Naive thymus-derived CD4-positive, alpha-beta T cell (primary cell): ENCODE results near the gene ZNF433. TPM values are rescaled to one million over a fixed set of nuclear protein-coding genes. Genes with fewer than 3 reads are reported as not detected.
"Not testable (repeated sequence)": the region's sequence is repeated elsewhere in the genome, so short reads cannot be mapped to it uniquely, and the experiment has no call there.

Experiments
- ATAC-seq: fragments of 150-1000 bp; cut with Tn5 transposase; 2 replicates; pipeline ENCODE4 v1.10.0; 2021; ENCODE audit warnings: mild to moderate bottlenecking, moderate library complexity
- CTCF ChIA-PET: fragments of 350-600 bp; sonication (Branson Sonifier 250); formaldehyde crosslinking; loops from one replicate; lab custom pipeline; 2021; ENCODE audit warnings: antibody characterized with exemption; lab: Charles Lee
- POLR2A ChIA-PET: fragments of 350-600 bp; sonication (Branson Sonifier 250); formaldehyde crosslinking; loops from one replicate; lab custom pipeline; 2021; ENCODE audit warnings: antibody characterized with exemption, inconsistent platforms; lab: Charles Lee
- DNase-seq, 9 donors: peaks; one replicate each; pipeline versions ENCODE4 v3.0.0 to v3.0.0-alpha.2; 2020 to 2022; ENCODE audit warnings: mixed read lengths in 1 of 9
- H3K27ac ChIP-seq: one replicate; pipeline ENCODE4 v1.7.0; 2013; ENCODE audit warnings: mild to moderate bottlenecking, low read depth, low read length, moderate library complexity
- H3K27me3 ChIP-seq, 2 donors: one replicate each; pipeline ENCODE4 v1.7.0; 2013; ENCODE audit warnings: low read length in 2 of 2, mild to moderate bottlenecking in 2 of 2, moderate library complexity in 2 of 2; ENCODE audit not compliant: control insufficient read depth in 2 of 2, insufficient read depth in 2 of 2
- H3K36me3 ChIP-seq, 3 experiments: 1 replicate in 2 of 3; 2 replicates in 1 of 3; pipeline ENCODE4 v1.7.0; 2013; ENCODE audit warnings: low read length in 3 of 3, mild to moderate bottlenecking in 3 of 3, moderate library complexity in 1 of 3; ENCODE audit not compliant: insufficient read depth in 3 of 3, control insufficient read depth in 2 of 3
- H3K4me1 ChIP-seq, 2 donors: one replicate each; pipeline ENCODE4 v1.7.0; 2013; ENCODE audit warnings: low read length in 2 of 2, mild to moderate bottlenecking in 2 of 2, moderate library complexity in 1 of 2; ENCODE audit not compliant: control insufficient read depth in 2 of 2, insufficient read depth in 2 of 2
- H3K4me3 ChIP-seq: 2 replicates; pipeline ENCODE4 v1.7.0; 2013; ENCODE audit warnings: mild to moderate bottlenecking, low read length
- H3K9me3 ChIP-seq, 3 experiments: 1 replicate in 2 of 3; 2 replicates in 1 of 3; pipeline ENCODE4 v1.7.0; 2013; ENCODE audit warnings: low read length in 3 of 3; ENCODE audit not compliant: control insufficient read depth in 2 of 3
- H3K27ac Mint-ChIP-seq, 9 donors: one replicate each; pipeline ENCODE4 v1.8.0; 2020 to 2022; ENCODE audit warnings: mixed read lengths in 9 of 9, mild to moderate bottlenecking in 8 of 9, moderate library complexity in 5 of 9, inconsistent platforms in 2 of 9
- H3K27me3 Mint-ChIP-seq, 5 donors: one replicate each; pipeline ENCODE4 v1.8.0; 2021 to 2022; ENCODE audit warnings: mixed read lengths in 5 of 5, mild to moderate bottlenecking in 1 of 5
- H3K36me3 Mint-ChIP-seq, 5 donors: one replicate each; pipeline ENCODE4 v1.8.0; 2020 to 2022; ENCODE audit warnings: mixed read lengths in 5 of 5, mild to moderate bottlenecking in 3 of 5, inconsistent platforms in 1 of 5
- H3K4me1 Mint-ChIP-seq, 7 donors: one replicate each; pipeline ENCODE4 v1.8.0; 2020 to 2022; ENCODE audit warnings: mixed read lengths in 7 of 7, mild to moderate bottlenecking in 3 of 7, inconsistent platforms in 1 of 7
- H3K4me3 Mint-ChIP-seq, 10 donors: one replicate each; pipeline ENCODE4 v1.8.0; 2020 to 2022; ENCODE audit warnings: mild to moderate bottlenecking in 10 of 10, mixed read lengths in 10 of 10, moderate library complexity in 6 of 10, inconsistent platforms in 2 of 10
- H3K9me3 Mint-ChIP-seq, 11 donors: one replicate each; pipeline ENCODE4 v1.8.0; 2020 to 2022; ENCODE audit warnings: mixed read lengths in 11 of 11, mild to moderate bottlenecking in 4 of 11, inconsistent platforms in 1 of 11, moderate library complexity in 1 of 11
- intact Hi-C, 2 donors: fragments of 100-400 bp; cut with micrococcal nuclease; formaldehyde crosslinking; loops; one replicate each; pipeline ENCODE4 v1.15.1; 2023
- polyA plus RNA-seq, 2 donors: library from polyadenylated mRNA; unstranded; fragments of 300-500 nt; fragmentation: Illumina TruSeq; gene quantifications; one replicate each; pipeline ENCODE4 v1.2.3, GENCODE V29; 2021
- total RNA-seq, 6 experiments: library from RNA in 5 of 6; stranded (reverse) in 5 of 6; gene quantifications; 1 replicate in 5 of 6; 2 replicates in 1 of 6; pipeline ENCODE4 v1.2.3 and lab custom pipeline; 2021 to 2026

ZNF433 gene
- total and polyA plus RNA-seq, 7 experiments from 2014 or later = 0.10 to 5.8 (median 1.3) TPM

GRCh38 chr19:12000152-12000981 is 35.1 kb downstream of the ZNF433 start:
- peaks cover 0 to 4% (median 0%) of the 10 kb centered on the region in 3 experiments for H3K36me3 ChIP-seq
- ATAC-seq = no peak
- no peak overlapping the region for H3K27ac ChIP-seq
- H3K9me3 Mint-ChIP-seq = peaks cover 0 to 11% (median 0%) of the 10 kb centered on the region in 11 donors
- peak overlapping the region in 1 of 10 donors; percentile 44 for H3K4me3 Mint-ChIP-seq
- intact Hi-C loops = no loop called here
- CTCF ChIA-PET = no interaction called here
- no peaks in the 10 kb centered on the region for H3K9me3 ChIP-seq
- H3K27me3 Mint-ChIP-seq = no peaks in the 10 kb centered on the region
- H3K4me1 Mint-ChIP-seq = peaks cover 12 to 29% (median 23%) of the 10 kb centered on the region in 7 donors
- DNase-seq = no peak
- H3K4me1 ChIP-seq = no peaks in the 10 kb centered on the region
- H3K27me3 ChIP-seq = no peaks in the 10 kb centered on the region
- H3K36me3 Mint-ChIP-seq = peaks cover 5 to 54% (median 32%) of the 10 kb centered on the region in 5 donors
- POLR2A ChIA-PET = no interaction called here
- no peak overlapping the region for H3K4me3 ChIP-seq
- peak overlapping the region in 3 of 9 donors; percentile 4 to 63 (median 25) for H3K27ac Mint-ChIP-seq

DNA sequence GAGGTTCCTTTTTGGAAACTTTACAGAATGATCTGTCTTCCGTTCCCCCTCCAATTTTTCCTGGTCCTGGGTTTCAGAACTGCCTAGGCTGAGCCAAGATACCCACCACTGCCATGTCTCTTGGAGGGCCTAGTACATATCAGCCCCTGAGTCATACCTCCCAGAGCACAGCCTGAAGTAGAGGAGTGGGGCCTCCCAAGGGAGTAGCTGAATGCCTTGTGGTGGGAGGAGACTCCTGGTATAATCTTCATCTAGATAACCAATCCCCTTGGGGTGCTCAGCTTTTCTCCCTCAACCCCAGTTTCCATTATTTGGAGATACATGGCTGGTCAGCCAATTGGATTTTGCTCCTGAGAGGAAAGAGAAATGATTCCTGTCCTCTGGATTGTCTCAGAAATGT is 40.3 kb downstream of the ZNF433 start:
- no peaks in the 10 kb centered on the region for H3K27me3 Mint-ChIP-seq
- ChIA-PET POLR2A (no interaction called here), CTCF (interaction anchor here (1.0 kb wide), 1 partner anchor 146 kb away, joined by 4 read pairs; no protein-coding TSS in a partner anchor)
- Histone ChIP-seq H3K27me3 (no peaks in the 10 kb centered on the region), H3K4me1 (no peaks in the 10 kb centered on the region), H3K27ac (no peak overlapping the region), H3K9me3 (no peaks in the 10 kb centered on the region), H3K36me3 (no peaks in the 10 kb centered on the region), H3K4me3 (no peak overlapping the region)
- peaks cover 0 to 16% (median 0%) of the 10 kb centered on the region in 11 donors for H3K9me3 Mint-ChIP-seq
- no peak overlapping the region for H3K4me3 Mint-ChIP-seq
- no peak for ATAC-seq
- no peak for DNase-seq
- peaks cover 5 to 55% (median 28%) of the 10 kb centered on the region in 5 donors for H3K36me3 Mint-ChIP-seq
- intact Hi-C loops = no loop called here
- H3K4me1 Mint-ChIP-seq = peaks cover 20 to 59% (median 51%) of the 10 kb centered on the region in 7 donors
- H3K27ac Mint-ChIP-seq = no peak overlapping the region

GRCh38 chr19:11991921-11992320 is 43.6 kb downstream of the ZNF433 start:
- H3K36me3 ChIP-seq, H3K9me3 Mint-ChIP-seq, H3K4me3 ChIP-seq, H3K27ac Mint-ChIP-seq, intact Hi-C loops, H3K9me3 ChIP-seq, ATAC-seq, DNase-seq, H3K4me3 Mint-ChIP-seq, H3K4me1 ChIP-seq, H3K27me3 ChIP-seq, H3K27ac ChIP-seq, H3K27me3 Mint-ChIP-seq: not testable (repeated sequence)
- peaks cover 0 to 38% (median 12%) of the 10 kb centered on the region in 5 donors for H3K36me3 Mint-ChIP-seq
- ChIA-PET CTCF (interaction anchor here (0.8 to 5.7 kb wide), 3 partner anchors 69 to 111 kb away, joined by 3 to 95 read pairs (median 36); partner anchors contain the start of gene ZNF700), POLR2A (interaction anchor here (0.6 kb wide), 1 partner anchor 58 kb away, joined by 3 read pairs; no protein-coding TSS in a partner anchor)
- peaks cover 24 to 61% (median 41%) of the 10 kb centered on the region in 7 donors for H3K4me1 Mint-ChIP-seq

GRCh38 chr19:11989112-11989456 is 46.4 kb downstream of the ZNF433 start:
- Histone ChIP-seq H3K27me3 (no peaks in the 10 kb centered on the region), H3K36me3 (peaks cover 0 to 5% (median 0%) of the 10 kb centered on the region in 3 experiments), H3K9me3 (no peaks in the 10 kb centered on the region), H3K4me1 (peaks cover 0 to 8% of the 10 kb centered on the region in 2 donors), H3K27ac (peak overlapping the region; percentile 88), H3K4me3 (peak overlapping the region; percentile 98)
- peaks cover 0 to 25% (median 5%) of the 10 kb centered on the region in 5 donors for H3K36me3 Mint-ChIP-seq
- peak overlapping the region; percentile 84 to 99 (median 96) for H3K4me3 Mint-ChIP-seq
- intact Hi-C loops = loop anchor here (1.0 to 5.0 kb wide), 2 partner anchors 68 to 192 kb away; no protein-coding TSS in a partner anchor
- no peak for DNase-seq
- no peak for ATAC-seq
- H3K27ac Mint-ChIP-seq = peak overlapping the region in 8 of 9 donors; percentile 70 to 97 (median 94)
- H3K27me3 Mint-ChIP-seq = peaks cover 0 to 2% (median 0%) of the 10 kb centered on the region in 5 donors
- ChIA-PET CTCF (interaction anchor here (0.7 to 5.7 kb wide), 9 partner anchors 8 to 281 kb away, joined by 3 to 95 read pairs (median 6); partner anchors contain the start of genes ZNF491, ZNF700 and ZNF763), POLR2A (interaction anchor here (1.4 to 4.6 kb wide), 5 partner anchors 25 to 300 kb away, joined by 3 to 65 read pairs (median 6); partner anchors contain the start of genes ZNF491, ZNF700 and ZNF763)
- peaks cover 0 to 12% (median 0%) of the 10 kb centered on the region in 11 donors for H3K9me3 Mint-ChIP-seq
- H3K4me1 Mint-ChIP-seq = peaks cover 22 to 50% (median 37%) of the 10 kb centered on the region in 7 donors

DNA sequence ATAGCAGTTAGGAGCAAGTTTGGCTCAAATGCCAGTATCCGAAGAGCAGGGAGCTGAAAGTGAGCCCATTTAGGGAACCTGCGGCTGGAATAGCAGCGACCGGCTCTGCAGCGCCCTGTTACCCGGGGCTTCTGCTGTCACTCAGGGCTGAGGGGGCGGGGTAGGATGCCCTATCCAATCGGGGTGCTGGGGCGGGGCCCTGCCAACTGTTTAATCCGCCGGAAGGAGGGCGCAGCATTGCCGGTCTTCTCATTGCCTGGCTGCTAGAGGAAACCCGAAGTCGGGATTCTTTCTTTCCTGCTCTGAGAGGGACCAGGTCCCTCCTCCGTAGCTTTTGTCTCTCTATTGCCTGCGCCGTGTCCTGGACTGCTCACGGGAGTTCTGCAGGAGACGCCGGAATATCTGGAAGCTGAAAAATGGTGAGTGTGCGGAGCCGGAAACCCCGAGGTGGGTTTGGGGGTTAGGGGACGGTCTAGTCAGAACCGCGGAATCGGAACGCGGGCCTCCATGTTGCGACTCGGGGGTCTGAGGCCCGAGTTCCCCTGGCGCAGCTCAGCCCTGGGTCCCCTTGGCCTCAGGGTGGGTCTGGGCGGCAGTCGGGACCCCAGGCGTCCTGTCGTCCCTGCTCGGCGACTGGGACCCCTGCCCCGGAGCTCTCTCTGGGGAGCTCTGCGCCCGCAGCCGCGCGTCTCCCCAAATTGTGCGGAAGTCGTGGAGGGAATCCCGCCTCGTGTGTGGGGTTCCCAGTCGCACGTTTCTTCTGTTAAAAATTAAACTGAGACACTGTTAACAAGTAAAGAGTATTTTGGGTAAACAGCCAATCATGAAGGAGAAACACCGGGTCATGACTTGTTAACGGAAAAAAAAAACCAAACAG is 47.8 kb downstream of the ZNF433 start:
- Mint-ChIP-seq H3K4me3 (peak overlapping the region; percentile 84 to 99 (median 96)), H3K27me3 (peaks cover 0 to 2% (median 0%) of the 10 kb centered on the region in 5 donors), H3K36me3 (peaks cover 0 to 19% (median 0%) of the 10 kb centered on the region in 5 donors), H3K4me1 (peaks cover 15 to 39% (median 28%) of the 10 kb centered on the region in 7 donors), H3K9me3 (peaks cover 0 to 12% (median 2%) of the 10 kb centered on the region in 11 donors), H3K27ac (peak overlapping the region; percentile 70 to 97 (median 96))
- Histone ChIP-seq H3K9me3 (peaks cover 0 to 4% (median 0%) of the 10 kb centered on the region in 3 experiments), H3K27ac (peak overlapping the region; percentile 88), H3K4me1 (peaks cover 0 to 8% of the 10 kb centered on the region in 2 donors), H3K4me3 (peak overlapping the region; percentile 98), H3K27me3 (no peaks in the 10 kb centered on the region), H3K36me3 (peaks cover 0 to 5% (median 0%) of the 10 kb centered on the region in 3 experiments)
- ATAC-seq (peak; percentile 95), DNase-seq (peak; percentile 73 to 90 (median 87))
- intact Hi-C loops = loop anchor here (1.0 to 5.0 kb wide), 10 partner anchors 23 to 623 kb away; partner anchors contain the start of genes ZNF20 (in 2 of the 2), ZNF440 (in 2 of the 2), ZNF490 (in 1 of the 2) and ZNF564 (in 1 of the 2)
- ChIA-PET CTCF (interaction anchor here (0.6 to 5.7 kb wide), 11 partner anchors 9 to 1768 kb away, joined by 3 to 95 read pairs (median 6); partner anchors contain the start of genes ZNF491, ZNF69, ZNF700 and ZNF763), POLR2A (interaction anchor here (0.5 to 4.6 kb wide), 16 partner anchors 13 to 346 kb away, joined by 3 to 65 read pairs (median 3); partner anchors contain the start of genes ZNF491, ZNF563, ZNF69 and ZNF700)
